Activated naive CD4-positive, alpha-beta T cell treated with anti-CD3 and anti-CD28 coated beads, Interleukin-2, amount 10 ng/mL, durations not matched to agents 7 days and 5 days (primary cell): Measurements from ENCODE around the gene FABP1.

Experiments used
- CTCF ChIA-PET: fragments of 350-600 bp; sonication (Branson Sonifier 250); formaldehyde crosslinking; loops from one replicate; lab custom pipeline; 2021; ENCODE audit warnings: antibody characterized with exemption; lab: Charles Lee
- DNase-seq: peaks from one replicate; pipeline ENCODE4 v3.0.0-alpha.2; 2020
- H3K27ac Mint-ChIP-seq: one replicate; pipeline ENCODE4 v1.8.0; 2021; ENCODE audit warnings: mild to moderate bottlenecking, moderate library complexity, mixed read lengths
- H3K27me3 Mint-ChIP-seq: one replicate; pipeline ENCODE4 v1.8.0; 2021; ENCODE audit warnings: mild to moderate bottlenecking, mixed read lengths
- H3K36me3 Mint-ChIP-seq: one replicate; pipeline ENCODE4 v1.8.0; 2021; ENCODE audit warnings: mixed read lengths
- H3K4me1 Mint-ChIP-seq: one replicate; pipeline ENCODE4 v1.8.0; 2021; ENCODE audit warnings: mixed read lengths
- H3K4me3 Mint-ChIP-seq: one replicate; pipeline ENCODE4 v1.8.0; 2021; ENCODE audit warnings: mild to moderate bottlenecking, moderate library complexity, mixed read lengths
- H3K9me3 Mint-ChIP-seq: one replicate; pipeline ENCODE4 v1.8.0; 2021; ENCODE audit warnings: mixed read lengths

Gene FABP1

GRCh38 chr2:88148929-88149438, 21.1 kb upstream of the FABP1 start:
- peaks cover 16% of the 10 kb centered on the region for H3K9me3 Mint-ChIP-seq
- H3K4me1 Mint-ChIP-seq: no peaks in the 10 kb centered on the region
- CTCF ChIA-PET: no interaction called here
- peaks cover 2% of the 10 kb centered on the region for H3K36me3 Mint-ChIP-seq
- H3K4me3 Mint-ChIP-seq: no peak overlapping the region
- H3K27ac Mint-ChIP-seq: no peak overlapping the region
- DNase-seq: no peak
- peaks cover 9% of the 10 kb centered on the region for H3K27me3 Mint-ChIP-seq

DNA sequence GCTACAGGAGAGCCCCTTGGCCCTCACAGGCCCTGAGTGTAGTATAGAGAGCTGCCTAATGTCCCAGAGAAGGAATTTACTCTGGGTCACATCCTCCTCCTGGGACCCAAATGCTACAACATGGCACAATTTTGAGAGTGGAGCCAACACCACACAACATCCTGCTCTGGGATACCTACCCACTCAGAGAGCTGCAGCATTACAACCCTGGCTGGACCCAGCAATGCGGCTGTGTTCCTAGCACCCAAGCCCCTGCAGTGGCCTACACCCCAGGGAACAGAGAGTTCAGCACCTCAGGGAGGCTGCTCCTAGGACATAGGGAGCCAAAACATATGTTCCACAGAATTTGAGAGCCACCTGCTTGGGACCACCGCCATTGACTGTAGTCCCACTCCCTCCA, 19.3 kb upstream of the FABP1 start:
- Mint-ChIP-seq H3K27ac (no peak overlapping the region), H3K27me3 (peaks cover 9% of the 10 kb centered on the region), H3K9me3 (peaks cover 9% of the 10 kb centered on the region), H3K4me3 (no peak overlapping the region), H3K36me3 (peaks cover 2% of the 10 kb centered on the region), H3K4me1 (no peaks in the 10 kb centered on the region)
- CTCF ChIA-PET: interaction anchor here (1.0 to 2.1 kb wide), 3 partner anchors 13 to 137 kb away, joined by 3 to 6 read pairs (median 3); no protein-coding TSS in a partner anchor
- DNase-seq: no peak

DNA sequence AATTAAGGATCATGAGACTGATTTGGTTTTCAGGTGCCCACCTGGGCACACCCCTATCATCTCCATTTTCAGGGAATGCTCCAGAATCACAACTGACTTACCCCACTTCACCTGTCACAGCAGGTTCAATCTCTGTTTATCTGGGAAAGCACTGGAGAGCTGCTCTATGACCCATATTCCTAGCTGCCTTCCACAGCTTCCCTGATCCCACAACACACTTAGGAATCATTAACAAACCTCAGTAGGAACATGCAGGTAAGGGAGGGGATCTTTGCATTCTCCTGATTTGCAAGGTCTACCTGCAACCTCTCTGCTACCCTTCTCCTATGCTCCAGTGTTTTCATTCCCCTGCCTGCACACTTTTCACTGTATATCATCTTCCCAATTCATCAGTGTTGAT, 18.7 kb upstream of the FABP1 start:
- CTCF ChIA-PET: interaction anchor here (1.0 to 2.1 kb wide), 3 partner anchors 13 to 137 kb away, joined by 3 to 6 read pairs (median 3); no protein-coding TSS in a partner anchor
- Mint-ChIP-seq H3K27me3 (peaks cover 14% of the 10 kb centered on the region), H3K27ac (no peak overlapping the region), H3K4me1 (no peaks in the 10 kb centered on the region), H3K9me3 (peaks cover 9% of the 10 kb centered on the region), H3K4me3 (no peak overlapping the region), H3K36me3 (peaks cover 2% of the 10 kb centered on the region)
- no peak for DNase-seq

GRCh38 chr2:88144914-88145497, 17.1 kb upstream of the FABP1 start:
- Mint-ChIP-seq H3K4me3 (no peak overlapping the region), H3K9me3 (peaks cover 9% of the 10 kb centered on the region), H3K27me3 (peaks cover 21% of the 10 kb centered on the region)

GRCh38 chr2:88144271-88144670, 16.4 kb upstream of the FABP1 start:
- peaks cover 1% of the 10 kb centered on the region for H3K36me3 Mint-ChIP-seq
- no peak overlapping the region for H3K27ac Mint-ChIP-seq
- peaks cover 21% of the 10 kb centered on the region for H3K27me3 Mint-ChIP-seq
- peaks cover 8% of the 10 kb centered on the region for H3K9me3 Mint-ChIP-seq
- CTCF ChIA-PET: no interaction called here
- DNase-seq: no peak
- H3K4me1 Mint-ChIP-seq: no peaks in the 10 kb centered on the region
- H3K4me3 Mint-ChIP-seq: no peak overlapping the region

More at GRCh38 chr2:88144914-88145497, 17.1 kb upstream of the FABP1 start:
- CTCF ChIA-PET: no interaction called here
- no peaks in the 10 kb centered on the region for H3K4me1 Mint-ChIP-seq
- no peak for DNase-seq
- peaks cover 2% of the 10 kb centered on the region for H3K36me3 Mint-ChIP-seq
- no peak overlapping the region for H3K27ac Mint-ChIP-seq

DNA sequence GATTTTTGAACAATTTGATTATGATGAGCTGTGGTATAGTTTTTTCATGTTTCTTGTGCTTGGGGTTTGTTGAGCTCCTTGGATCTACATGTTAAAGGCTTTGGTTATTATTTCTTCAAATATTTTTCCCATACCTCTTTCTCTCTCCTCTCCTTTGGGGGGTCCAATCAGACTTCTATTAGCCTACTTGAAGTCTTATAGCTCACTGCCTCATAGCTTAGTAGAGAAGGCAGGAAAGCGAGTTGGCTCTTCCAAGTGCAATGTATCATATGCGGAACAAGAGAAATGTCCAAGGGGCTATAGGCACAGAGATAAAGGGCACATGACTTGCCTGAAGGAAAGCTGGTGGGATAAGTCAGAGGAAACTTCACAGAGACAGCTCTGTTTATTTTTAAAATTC, 14.1 kb upstream of the FABP1 start:
- no peaks in the 10 kb centered on the region for H3K9me3 Mint-ChIP-seq
- H3K27ac Mint-ChIP-seq: no peak overlapping the region
- no peaks in the 10 kb centered on the region for H3K36me3 Mint-ChIP-seq
- no peak for DNase-seq
- no peak overlapping the region for H3K4me3 Mint-ChIP-seq
- H3K27me3 Mint-ChIP-seq: peaks cover 22% of the 10 kb centered on the region
- CTCF ChIA-PET: interaction anchor here (0.7 to 1.0 kb wide), 3 partner anchors 18 to 136 kb away, joined by 3 read pairs; no protein-coding TSS in a partner anchor
- H3K4me1 Mint-ChIP-seq: no peaks in the 10 kb centered on the region

- no peak overlapping the region for H3K27ac Mint-ChIP-seq
- no peaks in the 10 kb centered on the region for H3K4me1 Mint-ChIP-seq
- CTCF ChIA-PET: interaction anchor here (1.8 kb wide), 1 partner anchor 79 kb away, joined by 4 read pairs; no protein-coding TSS in a partner anchor
- no peaks in the 10 kb centered on the region for H3K9me3 Mint-ChIP-seq
- DNase-seq: no peak
- H3K27me3 Mint-ChIP-seq: peaks cover 31% of the 10 kb centered on the region
- H3K36me3 Mint-ChIP-seq: no peaks in the 10 kb centered on the region
- no peak overlapping the region for H3K4me3 Mint-ChIP-seq
Measured at GRCh38 chr2:88139804-88140203, 11.9 kb upstream of the FABP1 start.

- Mint-ChIP-seq H3K27me3 (peaks cover 31% of the 10 kb centered on the region), H3K36me3 (no peaks in the 10 kb centered on the region), H3K4me1 (no peaks in the 10 kb centered on the region), H3K27ac (no peak overlapping the region), H3K4me3 (no peak overlapping the region), H3K9me3 (no peaks in the 10 kb centered on the region)
- DNase-seq: no peak
- CTCF ChIA-PET: interaction anchor here (1.8 kb wide), 1 partner anchor 79 kb away, joined by 4 read pairs; no protein-coding TSS in a partner anchor
Measured at GRCh38 chr2:88139203-88139702, 11.4 kb upstream of the FABP1 start.

- Mint-ChIP-seq H3K9me3 (no peaks in the 10 kb centered on the region), H3K27ac (no peak overlapping the region)
Measured at GRCh38 chr2:88137833-88138232, 10.0 kb upstream of the FABP1 start.

DNA sequence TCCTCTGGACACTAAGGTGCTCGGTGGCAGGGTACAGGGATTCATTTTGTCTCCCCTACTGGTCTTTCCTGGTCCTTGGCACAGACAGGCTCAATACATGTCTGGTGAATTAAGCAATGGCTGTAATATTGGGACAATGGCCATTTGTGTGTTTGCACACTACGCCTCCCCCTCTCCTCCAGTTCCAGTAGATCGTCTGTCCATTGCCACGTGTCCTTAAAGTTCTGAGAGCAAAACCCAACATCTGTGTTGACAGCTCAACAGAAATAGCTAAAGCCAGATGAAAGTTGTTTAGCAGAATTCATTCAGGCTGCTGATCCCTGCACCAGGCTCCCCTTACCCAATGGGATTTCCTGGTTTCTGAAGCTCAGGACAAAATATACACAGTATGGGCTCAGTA, 9.0 kb upstream of the FABP1 start:
- H3K36me3 Mint-ChIP-seq: no peaks in the 10 kb centered on the region
- no peaks in the 10 kb centered on the region for H3K4me1 Mint-ChIP-seq
- DNase-seq: no peak
- H3K27ac Mint-ChIP-seq: no peak overlapping the region
- no peaks in the 10 kb centered on the region for H3K9me3 Mint-ChIP-seq
- no peak overlapping the region for H3K4me3 Mint-ChIP-seq
- peaks cover 22% of the 10 kb centered on the region for H3K27me3 Mint-ChIP-seq
- CTCF ChIA-PET: no interaction called here

More at GRCh38 chr2:88137833-88138232, 10.0 kb upstream of the FABP1 start:
- no peak overlapping the region for H3K4me3 Mint-ChIP-seq
- DNase-seq: no peak
- no peaks in the 10 kb centered on the region for H3K4me1 Mint-ChIP-seq
- H3K27me3 Mint-ChIP-seq: peaks cover 28% of the 10 kb centered on the region
- CTCF ChIA-PET: no interaction called here
- no peaks in the 10 kb centered on the region for H3K36me3 Mint-ChIP-seq

DNA sequence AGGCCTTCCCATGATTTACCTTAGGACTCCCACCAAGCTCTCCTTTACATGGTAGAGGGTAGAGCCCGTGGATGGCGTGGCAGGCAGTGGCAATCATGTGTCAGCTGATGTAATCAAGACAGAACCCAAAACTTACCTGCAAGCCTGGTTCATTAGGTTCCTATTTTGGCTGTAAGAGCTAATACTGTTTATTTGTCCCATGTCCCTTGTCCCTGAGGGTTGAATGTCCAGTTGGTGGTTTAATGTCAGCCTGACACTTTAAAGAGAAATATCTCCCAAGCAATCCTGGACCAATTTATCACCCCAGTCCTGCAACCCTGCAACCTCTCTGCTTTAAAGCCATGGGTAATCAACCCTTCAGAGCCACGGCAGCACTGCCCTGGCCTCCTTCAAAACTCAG, 6.0 kb upstream of the FABP1 start:
- CTCF ChIA-PET: no interaction called here
- H3K27me3 Mint-ChIP-seq: peaks cover 17% of the 10 kb centered on the region
- no peak for DNase-seq
- no peaks in the 10 kb centered on the region for H3K36me3 Mint-ChIP-seq
- H3K9me3 Mint-ChIP-seq: no peaks in the 10 kb centered on the region
- H3K4me1 Mint-ChIP-seq: no peaks in the 10 kb centered on the region
- H3K4me3 Mint-ChIP-seq: no peak overlapping the region
- H3K27ac Mint-ChIP-seq: no peak overlapping the region

- no peaks in the 10 kb centered on the region for H3K4me1 Mint-ChIP-seq
Measured at GRCh38 chr2:88131999-88132368, 4.1 kb upstream of the FABP1 start.

DNA sequence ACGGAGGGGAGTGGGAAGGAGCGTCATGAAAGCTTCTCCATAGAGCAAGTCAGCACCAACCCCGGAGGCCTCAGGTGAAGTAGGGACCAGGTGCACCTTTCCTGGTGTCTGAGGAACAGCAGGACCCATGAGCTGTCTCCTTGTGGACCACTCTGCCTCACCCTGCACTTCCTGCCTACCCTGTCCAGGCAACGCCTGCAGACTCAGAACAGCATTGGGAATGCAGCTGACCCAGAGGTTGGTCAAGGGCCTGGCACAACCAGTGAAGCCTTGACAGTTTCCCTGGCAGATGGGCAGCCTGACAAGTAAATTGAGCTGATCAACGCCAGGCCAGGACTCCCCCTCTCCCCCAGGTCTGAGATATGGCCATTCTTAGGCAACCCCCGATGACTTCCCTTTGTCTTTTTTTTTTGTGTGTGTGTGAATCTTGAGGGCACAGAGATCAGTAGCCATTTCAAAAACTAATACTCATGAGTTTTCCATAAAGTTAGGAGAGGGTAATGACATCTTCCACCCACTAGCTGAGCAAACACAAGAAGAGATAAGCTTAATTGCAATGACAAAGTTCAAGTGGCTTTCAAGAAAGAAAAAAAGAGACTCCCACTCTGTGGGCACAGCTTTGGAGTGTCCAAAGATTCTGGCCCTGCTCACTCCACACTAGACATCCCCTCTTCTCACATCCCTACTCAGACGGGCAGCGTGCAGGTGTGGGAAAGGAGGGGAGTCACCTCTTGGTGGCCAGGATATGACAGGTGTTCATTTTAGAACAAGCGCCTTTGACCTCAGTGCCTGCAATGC, 3.5 kb upstream of the FABP1 start:
- no peak overlapping the region for H3K27ac Mint-ChIP-seq
- no peak overlapping the region for H3K4me3 Mint-ChIP-seq
- CTCF ChIA-PET: interaction anchor here (1.1 kb wide), 1 partner anchor 9 kb away, joined by 3 read pairs; no protein-coding TSS in a partner anchor
- no peaks in the 10 kb centered on the region for H3K9me3 Mint-ChIP-seq
- no peak for DNase-seq
- H3K36me3 Mint-ChIP-seq: no peaks in the 10 kb centered on the region
- H3K4me1 Mint-ChIP-seq: no peaks in the 10 kb centered on the region
- H3K27me3 Mint-ChIP-seq: peaks cover 15% of the 10 kb centered on the region

More at GRCh38 chr2:88131999-88132368, 4.1 kb upstream of the FABP1 start:
- no peak overlapping the region for H3K4me3 Mint-ChIP-seq
- H3K9me3 Mint-ChIP-seq: no peaks in the 10 kb centered on the region
- CTCF ChIA-PET: interaction anchor here (1.1 kb wide), 1 partner anchor 10 kb away, joined by 3 read pairs; no protein-coding TSS in a partner anchor
- H3K27me3 Mint-ChIP-seq: peaks cover 17% of the 10 kb centered on the region
- H3K36me3 Mint-ChIP-seq: no peaks in the 10 kb centered on the region
- no peak for DNase-seq
- H3K27ac Mint-ChIP-seq: no peak overlapping the region

- Mint-ChIP-seq H3K27me3 (peaks cover 17% of the 10 kb centered on the region), H3K27ac (no peak overlapping the region), H3K36me3 (no peaks in the 10 kb centered on the region), H3K4me1 (no peaks in the 10 kb centered on the region), H3K4me3 (no peak overlapping the region), H3K9me3 (no peaks in the 10 kb centered on the region)
- no peak for DNase-seq
- CTCF ChIA-PET: no interaction called here
Measured at GRCh38 chr2:88129313-88129959, 1.6 kb upstream of the FABP1 start.
